ENCODE data around the gene TYW5. TPM values are rescaled to one million over a fixed set of nuclear protein-coding genes. Genes with fewer than 3 reads are reported as not detected.
A peak's percentile ranks its signal among the peaks of the same experiment; 100 is the strongest.

The TYW5 gene
- total RNA-seq, 1 experiment from 2014 or later, result 14.2 TPM

GRCh38 chr2:199956062-199956380 is 730 bp upstream of the TYW5 start:
- no peaks in the 10 kb centered on the region for H3K27me3 Mint-ChIP-seq (ENCODE audit: unreplicated experiment)
- TF ChIP-seq CTCF (IDR thresholded peaks at IDR 0.05; ENCODE audit: unreplicated experiment), result no peak
- H3K4me1 Mint-ChIP-seq (ENCODE audit: low read depth, unreplicated experiment), result peaks cover 30% of the 10 kb centered on the region
- BruUV-seq (replicated peaks), result no TSS peak
- peaks cover 54% of the 10 kb centered on the region for H3K36me3 Mint-ChIP-seq (ENCODE audit: insufficient read depth, unreplicated experiment)
- CTCF ChIA-PET, result no interaction called here
- DNase-seq, result no peak
- peak overlapping the region; percentile 92 for H3K4me3 Mint-ChIP-seq (ENCODE audit: low read depth, unreplicated experiment)
- no peaks in the 10 kb centered on the region for H3K9me3 Mint-ChIP-seq (ENCODE audit: low read depth, unreplicated experiment)
- peak overlapping the region; percentile 90 for H3K27ac Mint-ChIP-seq (ENCODE audit: unreplicated experiment)
- intact Hi-C loops (cut with micrococcal nuclease; ENCODE audit: unreplicated experiment), result no loop called here

- H3K9me3 Mint-ChIP-seq (ENCODE audit: low read depth, unreplicated experiment), result no peaks in the 10 kb centered on the region
- H3K36me3 Mint-ChIP-seq (ENCODE audit: insufficient read depth, unreplicated experiment), result peaks cover 58% of the 10 kb centered on the region
- CTCF ChIA-PET, result no interaction called here
- TSS peak; percentile 77 for BruUV-seq (replicated peaks)
- peak overlapping the region; percentile 92 for H3K4me3 Mint-ChIP-seq (ENCODE audit: low read depth, unreplicated experiment)
- DNase-seq, result no peak
- intact Hi-C loops (cut with micrococcal nuclease; ENCODE audit: unreplicated experiment), result no loop called here
- no peak for TF ChIP-seq CTCF (IDR thresholded peaks at IDR 0.05; ENCODE audit: unreplicated experiment)
- peaks cover 39% of the 10 kb centered on the region for H3K4me1 Mint-ChIP-seq (ENCODE audit: low read depth, unreplicated experiment)
- H3K27ac Mint-ChIP-seq (ENCODE audit: unreplicated experiment), result peak overlapping the region; percentile 90
- no peaks in the 10 kb centered on the region for H3K27me3 Mint-ChIP-seq (ENCODE audit: unreplicated experiment)
These were observed 318 bp downstream of the TYW5 start for GRCh38 chr2:199955007-199955338.

GRCh38 chr2:199951023-199951422 is 4.3 kb downstream of the TYW5 start:
- DNase-seq, result no peak
- TF ChIP-seq CTCF (IDR thresholded peaks at IDR 0.05; ENCODE audit: unreplicated experiment), result no peak
- BruUV-seq (replicated peaks), result no TSS peak
- intact Hi-C loops (cut with micrococcal nuclease; ENCODE audit: unreplicated experiment), result no loop called here
- H3K4me3 Mint-ChIP-seq (ENCODE audit: low read depth, unreplicated experiment), result no peak overlapping the region
- peaks cover 51% of the 10 kb centered on the region for H3K36me3 Mint-ChIP-seq (ENCODE audit: insufficient read depth, unreplicated experiment)
- no peaks in the 10 kb centered on the region for H3K27me3 Mint-ChIP-seq (ENCODE audit: unreplicated experiment)
- H3K4me1 Mint-ChIP-seq (ENCODE audit: low read depth, unreplicated experiment), result peaks cover 25% of the 10 kb centered on the region
- H3K27ac Mint-ChIP-seq (ENCODE audit: unreplicated experiment), result no peak overlapping the region
- no peaks in the 10 kb centered on the region for H3K9me3 Mint-ChIP-seq (ENCODE audit: low read depth, unreplicated experiment)
- CTCF ChIA-PET, result no interaction called here

- no peak for DNase-seq
- no peak overlapping the region for H3K27ac Mint-ChIP-seq (ENCODE audit: unreplicated experiment)
- H3K4me1 Mint-ChIP-seq (ENCODE audit: low read depth, unreplicated experiment), result peaks cover 25% of the 10 kb centered on the region
- H3K36me3 Mint-ChIP-seq (ENCODE audit: insufficient read depth, unreplicated experiment), result peaks cover 48% of the 10 kb centered on the region
- intact Hi-C loops (cut with micrococcal nuclease; ENCODE audit: unreplicated experiment), result no loop called here
- no peak for TF ChIP-seq CTCF (IDR thresholded peaks at IDR 0.05; ENCODE audit: unreplicated experiment)
- no peaks in the 10 kb centered on the region for H3K9me3 Mint-ChIP-seq (ENCODE audit: low read depth, unreplicated experiment)
- H3K27me3 Mint-ChIP-seq (ENCODE audit: unreplicated experiment), result no peaks in the 10 kb centered on the region
- H3K4me3 Mint-ChIP-seq (ENCODE audit: low read depth, unreplicated experiment), result no peak overlapping the region
- BruUV-seq (replicated peaks), result no TSS peak
- CTCF ChIA-PET, result no interaction called here
These were observed 4.9 kb downstream of the TYW5 start for GRCh38 chr2:199950396-199950795.

GRCh38 chr2:199946836-199947235 is 8.5 kb downstream of the TYW5 start:
- intact Hi-C loops (cut with micrococcal nuclease; ENCODE audit: unreplicated experiment), result no loop called here
- Mint-ChIP-seq H3K4me3 (ENCODE audit: low read depth, unreplicated experiment) (no peak overlapping the region), H3K4me1 (ENCODE audit: low read depth, unreplicated experiment) (peaks cover 9% of the 10 kb centered on the region), H3K9me3 (ENCODE audit: low read depth, unreplicated experiment) (no peaks in the 10 kb centered on the region), H3K27ac (ENCODE audit: unreplicated experiment) (no peak overlapping the region), H3K36me3 (ENCODE audit: insufficient read depth, unreplicated experiment) (peaks cover 34% of the 10 kb centered on the region), H3K27me3 (ENCODE audit: unreplicated experiment) (no peaks in the 10 kb centered on the region)
- DNase-seq, result no peak
- no peak for TF ChIP-seq CTCF (IDR thresholded peaks at IDR 0.05; ENCODE audit: unreplicated experiment)
- CTCF ChIA-PET, result interaction anchor here (0.6 kb wide), 1 partner anchor 85 kb away, joined by 3 read pairs; no protein-coding TSS in a partner anchor
- BruUV-seq (replicated peaks), result no TSS peak

All from Calu3 (cell line).